Lower lobe of right lung (tissue), 2 donors: ENCODE measurements around the gene ALB. TPM values are rescaled to one million over a fixed set of nuclear protein-coding genes. Genes with fewer than 3 reads are reported as not detected.
A peak's percentile ranks its signal among the peaks of the same experiment; 100 is the strongest.

Experiments used
- ATAC-seq, 2 donors: fragments of 200-7000 bp; cut with Tn5 transposase; one replicate each; pipeline ENCODE4 v1.9.1; 2020 to 2022; ENCODE audit warnings: mild to moderate bottlenecking in 2 of 2, moderate library complexity in 2 of 2
- DNase-seq: peaks from one replicate; pipeline ENCODE4 v3.0.0-alpha.2; 2020
- H3K27ac ChIP-seq: fragments of 200-600 bp; one replicate; pipeline ENCODE4 v1.8.0; 2022
- H3K27me3 ChIP-seq: fragments of 200-600 bp; one replicate; pipeline ENCODE4 v1.8.0; 2022; ENCODE audit warnings: low read depth
- H3K36me3 ChIP-seq: fragments of 200-600 bp; one replicate; pipeline ENCODE4 v1.8.0; 2022; ENCODE audit warnings: mild to moderate bottlenecking
- H3K4me1 ChIP-seq: fragments of 200-600 bp; one replicate; pipeline ENCODE4 v1.8.0; 2022
- H3K4me3 ChIP-seq: fragments of 200-600 bp; one replicate; pipeline ENCODE4 v1.8.0; 2022; ENCODE audit warnings: mild to moderate bottlenecking
- H3K9me3 ChIP-seq: fragments of 200-600 bp; one replicate; pipeline ENCODE4 v1.8.0; 2022
- intact Hi-C: fragments of 100-400 bp; cut with DNase I; formaldehyde crosslinking; loops from one replicate; pipeline ENCODE4 v1.11.0; 2022
- total RNA-seq: library from RNA; stranded (reverse); fragmentation: NEBNext Ultra II Directional; extraction: Animal tissue kit (Norgen Biotek cat#: 25700); gene quantifications from one replicate; pipeline ENCODE4 v1.2.1, GENCODE V29; 2021
- TF ChIP-seq, protein P1 (sequence below): fragments of 200-600 bp; IDR thresholded peaks from one replicate; pipeline ENCODE4 v1.8.0; 2022; ENCODE audit warnings: antibody characterized with exemption, mild to moderate bottlenecking
- donor health status: DM: no; HTN: yes; CAD: no; lungs with severe emphysema.

The ALB gene
- total RNA-seq, 1 donor from 2014 or later: 2.3 TPM

DNA sequence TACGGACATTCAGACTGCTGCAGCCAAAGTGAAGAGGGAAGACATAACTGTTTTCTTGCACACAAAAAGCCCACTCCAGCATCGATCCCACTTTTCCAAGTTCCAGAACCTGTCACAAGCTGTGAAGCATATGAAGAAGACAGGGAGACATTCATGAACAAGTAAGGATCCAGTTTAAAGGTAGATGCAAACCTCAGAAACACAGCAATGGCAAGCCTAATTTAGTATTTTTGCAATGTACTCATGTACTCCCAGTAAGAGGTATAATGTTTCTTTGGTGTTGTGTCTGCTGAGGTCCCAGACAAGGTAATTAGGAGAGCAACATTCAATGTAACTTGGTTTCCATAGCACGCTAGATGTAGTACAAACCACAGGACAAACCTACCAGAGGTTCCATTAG, 36.6 kb downstream of the ALB start:
- H3K27me3 ChIP-seq: no peaks in the 10 kb centered on the region
- H3K9me3 ChIP-seq: no peaks in the 10 kb centered on the region
- TF ChIP-seq, protein P1, sequence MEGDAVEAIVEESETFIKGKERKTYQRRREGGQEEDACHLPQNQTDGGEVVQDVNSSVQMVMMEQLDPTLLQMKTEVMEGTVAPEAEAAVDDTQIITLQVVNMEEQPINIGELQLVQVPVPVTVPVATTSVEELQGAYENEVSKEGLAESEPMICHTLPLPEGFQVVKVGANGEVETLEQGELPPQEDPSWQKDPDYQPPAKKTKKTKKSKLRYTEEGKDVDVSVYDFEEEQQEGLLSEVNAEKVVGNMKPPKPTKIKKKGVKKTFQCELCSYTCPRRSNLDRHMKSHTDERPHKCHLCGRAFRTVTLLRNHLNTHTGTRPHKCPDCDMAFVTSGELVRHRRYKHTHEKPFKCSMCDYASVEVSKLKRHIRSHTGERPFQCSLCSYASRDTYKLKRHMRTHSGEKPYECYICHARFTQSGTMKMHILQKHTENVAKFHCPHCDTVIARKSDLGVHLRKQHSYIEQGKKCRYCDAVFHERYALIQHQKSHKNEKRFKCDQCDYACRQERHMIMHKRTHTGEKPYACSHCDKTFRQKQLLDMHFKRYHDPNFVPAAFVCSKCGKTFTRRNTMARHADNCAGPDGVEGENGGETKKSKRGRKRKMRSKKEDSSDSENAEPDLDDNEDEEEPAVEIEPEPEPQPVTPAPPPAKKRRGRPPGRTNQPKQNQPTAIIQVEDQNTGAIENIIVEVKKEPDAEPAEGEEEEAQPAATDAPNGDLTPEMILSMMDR: no peak
- DNase-seq: no peak
- intact Hi-C loops: no loop called here
- no peak overlapping the region for H3K27ac ChIP-seq
- no peaks in the 10 kb centered on the region for H3K4me1 ChIP-seq
- no peak overlapping the region for H3K4me3 ChIP-seq
- no peak for ATAC-seq
- H3K36me3 ChIP-seq: no peaks in the 10 kb centered on the region

DNA sequence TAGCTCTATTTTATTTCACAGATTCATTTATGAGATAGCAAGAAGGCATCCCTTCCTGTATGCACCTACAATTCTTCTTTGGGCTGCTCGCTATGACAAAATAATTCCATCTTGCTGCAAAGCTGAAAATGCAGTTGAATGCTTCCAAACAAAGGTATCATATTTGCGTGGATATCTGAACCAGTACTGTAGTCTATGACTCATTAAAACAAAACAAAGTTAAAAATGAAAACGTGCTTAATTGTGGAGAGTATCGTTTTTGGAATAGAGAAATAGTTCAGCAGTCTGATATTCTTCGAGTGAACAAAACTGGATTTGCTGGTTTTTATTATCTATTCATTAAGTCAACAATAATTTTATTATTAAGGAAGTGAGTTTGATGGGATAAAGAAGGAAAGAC, 38.2 kb downstream of the ALB start:
- intact Hi-C loops: no loop called here
- TF ChIP-seq, protein P1: no peak
- no peak overlapping the region for H3K27ac ChIP-seq
- H3K4me3 ChIP-seq: no peak overlapping the region
- no peaks in the 10 kb centered on the region for H3K36me3 ChIP-seq
- H3K9me3 ChIP-seq: no peaks in the 10 kb centered on the region
- no peaks in the 10 kb centered on the region for H3K4me1 ChIP-seq
- DNase-seq (no peak), ATAC-seq (no peak)
- no peaks in the 10 kb centered on the region for H3K27me3 ChIP-seq

DNA sequence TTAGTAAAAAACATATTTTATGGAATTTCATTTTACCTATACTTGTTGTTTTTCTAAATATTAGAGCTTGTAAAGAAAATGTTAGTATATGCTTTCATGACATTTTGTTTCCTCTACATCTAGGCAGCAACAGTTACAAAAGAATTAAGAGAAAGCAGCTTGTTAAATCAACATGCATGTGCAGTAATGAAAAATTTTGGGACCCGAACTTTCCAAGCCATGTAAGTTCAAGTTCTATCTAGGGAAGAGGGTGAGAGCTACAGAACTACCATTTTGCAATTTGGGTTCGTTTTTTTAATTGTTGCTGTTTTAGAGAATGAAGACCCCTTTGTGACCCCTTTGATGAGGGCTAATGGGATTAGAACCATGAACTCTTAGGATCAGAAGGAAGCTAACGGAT, 39.1 kb downstream of the ALB start:
- intact Hi-C loops: no loop called here

DNA sequence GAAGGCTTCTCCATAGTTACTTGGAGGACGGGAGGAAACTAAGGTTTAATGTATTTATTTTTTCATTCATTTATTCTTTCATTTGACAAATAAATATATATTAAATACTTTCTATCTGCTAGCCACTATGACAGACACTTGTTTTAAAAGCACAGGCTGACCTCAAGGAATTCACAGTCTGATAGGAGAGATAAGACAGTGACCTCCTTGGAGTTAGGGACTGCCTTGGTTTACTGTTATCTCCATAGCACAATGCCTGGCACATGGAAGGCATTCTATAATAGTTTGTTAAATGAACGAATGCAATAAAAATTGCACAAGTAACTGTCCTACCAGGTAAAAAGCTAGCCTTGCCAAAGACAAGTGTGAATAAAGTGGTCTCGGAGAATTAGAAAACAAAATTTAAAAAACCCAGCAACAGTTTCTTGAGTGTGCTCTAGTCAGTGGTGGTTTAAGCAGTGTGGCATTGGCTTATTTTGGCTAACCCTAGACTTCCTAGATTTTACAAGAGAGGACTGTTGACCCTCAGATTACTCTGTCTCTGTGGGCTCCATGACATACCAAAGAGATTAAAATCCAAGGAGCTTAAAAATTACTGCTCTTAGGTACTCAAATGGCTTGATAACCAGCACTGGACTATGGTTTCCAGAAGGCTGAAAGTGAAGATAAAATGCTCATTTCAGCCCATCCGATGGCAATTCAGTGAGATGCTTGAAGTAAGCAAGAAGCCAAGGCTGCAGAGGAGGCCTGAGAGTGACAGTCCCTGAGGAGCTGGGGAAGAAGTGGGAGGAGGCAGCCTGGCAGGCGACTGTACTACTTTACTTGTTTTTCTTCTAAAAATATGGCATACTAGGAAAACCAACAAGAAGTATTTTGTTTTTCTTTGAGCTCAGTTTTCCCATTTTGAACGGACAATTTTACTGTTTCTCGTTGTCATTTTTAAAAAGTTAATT, 41.6 kb downstream of the ALB start:
- DNase-seq: no peak
- intact Hi-C loops: no loop called here
- H3K9me3 ChIP-seq: no peaks in the 10 kb centered on the region
- no peak overlapping the region for H3K27ac ChIP-seq
- H3K36me3 ChIP-seq: no peaks in the 10 kb centered on the region
- no peak overlapping the region for H3K4me3 ChIP-seq
- ATAC-seq: no peak
- TF ChIP-seq, protein P1: no peak
- H3K27me3 ChIP-seq: no peaks in the 10 kb centered on the region
- no peaks in the 10 kb centered on the region for H3K4me1 ChIP-seq

More for the DNA sequence above, 39.1 kb downstream of the ALB start:
- Histone ChIP-seq H3K4me3 (no peak overlapping the region), H3K36me3 (no peaks in the 10 kb centered on the region), H3K4me1 (no peaks in the 10 kb centered on the region), H3K27me3 (no peaks in the 10 kb centered on the region), H3K27ac (no peak overlapping the region), H3K9me3 (no peaks in the 10 kb centered on the region)
- DNase-seq: no peak
- TF ChIP-seq, protein P1: no peak
- ATAC-seq: no peak

DNA sequence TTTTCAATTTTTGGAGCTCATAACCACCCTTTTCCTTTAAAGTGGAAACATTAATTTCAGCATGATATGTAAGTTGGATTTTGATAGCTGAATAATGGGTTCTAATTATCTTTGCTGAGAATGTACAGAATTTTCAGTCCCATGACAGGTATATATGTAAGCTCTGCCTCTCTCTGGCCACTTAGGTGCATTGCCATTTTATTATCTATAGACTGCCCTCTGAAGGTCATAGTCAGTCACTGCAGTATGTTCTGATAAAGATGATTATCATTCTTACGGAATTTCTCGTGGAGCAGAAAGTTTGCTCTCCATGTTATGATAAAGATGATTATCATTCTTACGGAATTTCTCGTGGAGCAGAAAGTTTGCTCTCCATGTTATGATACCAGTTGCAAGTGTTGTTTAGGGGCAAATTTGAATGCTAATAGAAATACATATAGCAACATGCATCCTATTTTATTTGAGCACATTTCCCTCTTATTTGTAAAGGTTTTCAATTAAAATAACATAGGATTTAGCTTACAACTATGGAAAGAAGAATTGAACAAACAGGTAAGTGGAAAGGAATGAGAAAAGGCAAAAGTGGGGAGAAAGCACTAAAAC, 42.4 kb downstream of the ALB start:
- Histone ChIP-seq H3K4me1 (no peaks in the 10 kb centered on the region), H3K9me3 (no peaks in the 10 kb centered on the region), H3K27ac (no peak overlapping the region), H3K4me3 (no peak overlapping the region), H3K36me3 (no peaks in the 10 kb centered on the region), H3K27me3 (no peaks in the 10 kb centered on the region)
- TF ChIP-seq, protein P1: peak; percentile 67
- ATAC-seq (peak; percentile 81 to 84), DNase-seq (no peak)
- intact Hi-C loops: no loop called here
